HG02571 (cell line): ENCODE results near the gene STAM2.

Experiments used
- ATAC-seq: cut with Tn5 transposase; IDR thresholded peaks from one replicate; pipeline ENCODE4 v1.9.1; 2021; ENCODE audit warnings: mild to moderate bottlenecking, moderate library complexity; ENCODE audit not compliant: unreplicated experiment

The STAM2 gene

DNA sequence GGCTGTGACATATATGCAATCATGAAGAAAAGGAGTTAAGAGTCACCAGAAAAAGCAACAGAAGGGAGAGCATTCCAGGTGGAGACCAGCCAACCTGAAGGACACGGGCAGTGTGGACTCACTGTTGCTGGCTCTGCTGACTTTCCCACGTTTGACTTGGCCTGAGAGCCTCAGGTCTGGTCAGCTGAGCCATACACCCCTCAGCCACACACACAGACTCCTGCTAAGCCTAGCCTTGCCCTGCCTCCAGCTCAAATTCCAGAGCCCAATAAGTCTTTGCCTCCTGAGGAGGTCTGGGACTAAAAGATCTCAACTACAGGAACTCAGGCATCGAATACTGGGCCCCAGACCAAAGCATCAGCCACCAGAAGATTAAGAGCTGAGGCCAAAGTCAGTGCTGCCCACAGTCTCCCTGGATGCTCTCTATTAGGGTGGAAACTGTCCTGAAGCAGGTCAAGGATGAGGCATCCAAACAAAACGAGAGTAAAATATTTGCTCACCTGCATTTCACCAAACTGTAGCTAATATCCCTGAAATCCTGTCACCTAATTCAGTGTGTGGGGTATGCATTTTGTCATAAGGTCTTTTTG lies 100.0 kb downstream of the STAM2 start:
- no peak for ATAC-seq

DNA sequence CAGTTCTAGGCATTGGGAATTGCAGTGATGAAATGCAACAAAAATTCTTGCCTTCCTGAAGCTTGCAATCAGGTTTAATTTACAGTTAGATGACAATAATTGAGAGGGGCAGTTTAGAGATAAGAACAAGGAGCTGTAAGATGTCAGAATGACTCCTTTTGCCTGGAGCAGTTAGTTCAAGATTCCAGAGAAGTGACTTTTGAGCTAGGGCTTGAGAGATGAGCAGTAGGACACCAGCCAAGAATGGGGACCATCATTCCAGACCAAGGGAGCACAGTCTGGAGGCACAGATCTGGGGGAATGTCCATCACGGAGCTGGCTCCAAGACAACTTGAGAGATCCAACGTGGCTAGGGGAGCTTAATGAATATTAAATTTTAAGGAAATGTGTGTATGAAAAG lies 103.6 kb downstream of the STAM2 start:
- ATAC-seq: no peak

DNA sequence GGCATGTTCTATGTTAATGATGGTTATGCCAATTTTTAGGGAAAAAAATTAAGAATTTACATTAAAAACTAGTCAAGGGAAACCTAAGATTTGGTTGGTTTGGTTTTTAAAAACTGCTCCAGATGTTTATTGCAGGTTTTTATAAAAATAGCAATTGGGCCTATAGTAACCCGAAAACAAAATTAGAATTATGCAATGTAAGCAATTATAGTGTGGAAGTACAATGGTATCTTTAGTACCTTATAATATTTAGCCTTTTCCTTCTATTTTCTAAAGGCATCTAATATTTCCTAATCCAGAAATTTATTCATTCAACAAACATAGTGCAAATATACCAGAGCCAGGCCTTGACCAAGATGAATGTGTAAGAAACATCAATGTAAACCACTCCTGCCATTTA lies 104.0 kb downstream of the STAM2 start:
- ATAC-seq: no peak

DNA sequence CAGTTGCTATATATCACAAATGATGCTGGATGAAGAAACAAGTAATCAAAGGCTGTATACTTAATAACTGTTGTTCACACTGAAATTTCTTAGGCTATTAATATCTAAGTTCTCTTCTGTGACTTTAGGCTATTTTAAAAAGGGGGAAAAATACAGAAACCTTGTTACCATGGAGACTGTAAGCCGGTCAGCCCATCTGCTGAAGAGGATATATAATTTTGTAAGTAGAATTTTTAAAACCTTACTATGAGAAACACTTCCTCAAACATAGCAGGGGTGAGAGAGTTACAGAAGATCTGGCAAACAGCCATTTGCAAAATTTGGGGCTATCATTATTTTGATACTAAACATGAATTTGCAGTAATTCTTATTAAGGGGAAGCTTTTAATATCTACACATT lies 104.5 kb downstream of the STAM2 start:
- peak; percentile 58 for ATAC-seq

DNA sequence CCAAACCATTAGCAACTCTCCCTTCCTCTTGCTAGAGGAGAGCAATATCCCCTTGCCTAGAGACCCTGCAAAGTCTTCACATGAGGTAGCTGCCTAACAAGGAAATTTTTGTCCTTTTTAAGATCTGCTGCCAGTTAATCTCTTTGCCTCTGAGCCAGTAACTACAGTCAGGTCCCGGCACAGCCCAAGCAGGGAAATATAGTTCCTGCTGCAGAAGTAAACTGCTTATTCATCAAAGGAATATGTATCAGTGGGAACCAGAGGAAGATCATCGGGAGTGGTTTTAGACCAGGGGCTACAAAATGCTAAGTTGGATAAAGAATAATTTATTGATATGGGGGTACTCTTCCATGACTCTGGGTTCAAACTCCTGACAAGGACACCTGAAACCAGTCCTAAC lies 107.3 kb downstream of the STAM2 start:
- no peak for ATAC-seq

DNA sequence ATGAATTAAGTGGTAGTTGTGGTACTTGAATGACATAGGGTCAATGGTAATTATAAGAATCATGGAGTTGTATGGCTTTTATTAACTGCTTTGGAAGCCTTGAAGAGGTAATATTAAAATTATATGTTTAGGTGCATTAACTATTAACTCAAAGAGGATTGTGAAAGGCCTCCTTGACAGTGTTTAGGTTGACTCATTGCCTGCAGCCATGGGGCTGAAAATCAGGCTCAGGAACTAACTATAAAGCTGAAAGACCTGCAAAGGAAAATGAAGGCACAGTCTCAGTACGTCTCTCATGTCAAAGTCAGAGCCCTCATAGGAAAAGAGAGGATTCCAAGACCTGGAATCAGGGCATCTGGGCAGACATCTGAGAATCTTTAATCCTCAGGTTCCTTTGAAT lies 107.7 kb downstream of the STAM2 start:
- ATAC-seq: no peak
